Endothelial cell of umbilical vein (primary cell): ENCODE measurements around the gene DLGAP1. TPM values are rescaled to one million over a fixed set of nuclear protein-coding genes. Genes with fewer than 3 reads are reported as not detected.

ENCODE experiments used
- BruUV-seq: library from RNA; stranded (reverse); fragments of 400-500 nt; replicated peaks from 2 replicates; lab custom pipeline; 2021; lab: Mats Ljungman, UMichigan
- CTCF ChIA-PET: fragments of 300-600, 350-600 bp; sonication (Branson Sonifier 250); formaldehyde crosslinking; loops from one replicate; lab custom pipeline; 2021; ENCODE audit warnings: antibody characterized with exemption, inconsistent platforms; lab: Charles Lee
- POLR2A ChIA-PET: fragments of 300-600, 350-600 bp; sonication (Branson Sonifier 250); formaldehyde crosslinking; loops from one replicate; lab custom pipeline; 2021; ENCODE audit warnings: antibody characterized with exemption, inconsistent platforms; lab: Charles Lee
- DNase-seq: peaks from one replicate; pipeline ENCODE4 v3.0.0-alpha.2; 2011; ENCODE audit warnings: low read depth, low spot score
- FAIRE-seq: peaks from 2 replicates; lab custom pipeline; 2011; peaks lifted over from hg19 to GRCh38; lab: Jason Lieb, UNC
- H2AFZ ChIP-seq: 2 replicates; pipeline ENCODE4 v1.6.0; 2012; ENCODE audit warnings: low read depth, low read length, control low read depth, inconsistent platforms
- H3K27ac ChIP-seq: 2 replicates; pipeline ENCODE4 v1.5.1; 2011; ENCODE audit warnings: low read depth, mild to moderate bottlenecking, control low read depth, low read length, moderate library complexity; ENCODE audit not compliant: insufficient read depth
- H3K27me3 ChIP-seq, 2 experiments: 2 replicates each; pipeline versions ENCODE4 v1.6.0 to v1.6.1; 2011; ENCODE audit warnings: low read length in 2 of 2, mixed read lengths in 1 of 2; ENCODE audit not compliant: control insufficient read depth in 2 of 2, insufficient read depth in 2 of 2
- H3K36me3 ChIP-seq, 2 experiments: 2 replicates in 1 of 2; 3 replicates in 1 of 2; pipeline ENCODE4 v1.5.1; 2011; ENCODE audit warnings: low read length in 2 of 2, mild to moderate bottlenecking in 1 of 2, moderate library complexity in 1 of 2; ENCODE audit not compliant: control insufficient read depth in 2 of 2, insufficient read depth in 2 of 2; ENCODE audit errors: extremely low read depth in 1 of 2
- H3K4me1 ChIP-seq: 3 replicates; pipeline ENCODE4 v1.5.1; 2011; ENCODE audit warnings: mild to moderate bottlenecking, low read length; ENCODE audit not compliant: control insufficient read depth, insufficient read depth; ENCODE audit errors: extremely low read depth
- H3K4me2 ChIP-seq: 2 replicates; pipeline ENCODE4 v1.6.1; 2011; ENCODE audit warnings: low read length, control low read depth, mixed read lengths; ENCODE audit not compliant: insufficient read depth
- H3K4me3 ChIP-seq, 3 experiments: fragments of 200-600 bp in 1 of 3; sonication (generic), shearing (Covaris generic) in 1 of 3; replicated peaks in 1 of 3; 2 replicates each; pipeline ENCODE4 v1.5.1; 2011 to 2016; ENCODE audit warnings: control low read depth in 3 of 3, low read length in 3 of 3, mild to moderate bottlenecking in 2 of 3, inconsistent platforms in 1 of 3, low read depth in 1 of 3, moderate library complexity in 1 of 3; ENCODE audit not compliant: insufficient read depth in 1 of 3
- H3K79me2 ChIP-seq: 2 replicates; pipeline ENCODE4 v1.6.0; 2012; ENCODE audit warnings: low read length, inconsistent platforms; ENCODE audit not compliant: control insufficient read depth, insufficient read depth
- H3K9ac ChIP-seq: replicated peaks from 2 replicates; pipeline ENCODE3; 2011; ENCODE audit warnings: low read length, control low read depth; ENCODE audit not compliant: insufficient read depth; ENCODE audit errors: extremely low read depth
- H3K9me1 ChIP-seq: replicated peaks from 3 replicates; pipeline ENCODE4 v1.6.0; 2011; ENCODE audit warnings: mild to moderate bottlenecking, low read length; ENCODE audit not compliant: control insufficient read depth, insufficient read depth; ENCODE audit errors: extremely low read depth
- H3K9me3 ChIP-seq: replicated peaks from 2 replicates; pipeline ENCODE4 v1.5.1; 2012; ENCODE audit warnings: low read length, inconsistent platforms; ENCODE audit not compliant: control insufficient read depth, insufficient read depth
- H4K20me1 ChIP-seq: replicated peaks from 2 replicates; pipeline ENCODE3; 2011; ENCODE audit warnings: mild to moderate bottlenecking, low read length; ENCODE audit not compliant: control insufficient read depth, insufficient read depth; ENCODE audit errors: extremely low read depth
- CTCF ChIP-seq, 2 donors: IDR thresholded peaks; 1 replicate in 1 of 2; 2 replicates in 1 of 2; pipeline ENCODE4 v1.5.1; 2011; ENCODE audit warnings: low read length in 2 of 2, mild to moderate bottlenecking in 2 of 2, moderate library complexity in 2 of 2, control low read depth in 1 of 2, inconsistent platforms in 1 of 2, low read depth in 1 of 2; ENCODE audit not compliant: insufficient read depth in 1 of 2; ENCODE audit errors: extremely low read depth in 1 of 2
- POLR2A ChIP-seq: IDR thresholded peaks from 2 replicates; pipeline ENCODE4 v1.6.1; 2012; ENCODE audit warnings: low read depth, mild to moderate bottlenecking, control low read depth, low read length
- POLR2AphosphoS5 ChIP-seq: IDR thresholded peaks from 2 replicates; pipeline ENCODE4 v1.6.1; 2012; ENCODE audit warnings: low read depth, mild to moderate bottlenecking, control low read depth, low read length, moderate library complexity; ENCODE audit not compliant: insufficient read depth
- dilution Hi-C: fragments of 300-500 bp; cut with MboI; formaldehyde crosslinking; loops from one replicate; pipeline ENCODE4 v1.15.0; 2019; ENCODE audit warnings: low sequenced_read_pairs; ENCODE audit not compliant: extremely low pct_ligation_motif_present
- intact Hi-C: fragments of 100-400 bp; cut with micrococcal nuclease; formaldehyde crosslinking; loops from one replicate; pipeline ENCODE4 v1.10.0; 2022
- polyA plus RNA-seq, 4 experiments: library from polyadenylated mRNA; depleted of rRNA in 3 of 4; stranded (reverse) in 3 of 4; unstranded in 1 of 4; fragments of >200 nt; gene quantifications; 2 replicates each; pipeline versions ENCODE4 v1.2.1 to v1.2.3, GENCODE V29; 2011 to 2012; ENCODE audit warnings: missing spikeins in 1 of 4
- total RNA-seq: library from RNA; stranded (reverse); gene quantifications from 2 replicates; pipeline ENCODE4 v1.2.3, GENCODE V29; 2021

Gene DLGAP1
- total and polyA plus RNA-seq, 2 donors (not counting 3 experiments of a cell fraction or from before 2014, with no cell fraction given), result 0.04 TPM; not detected in 1

- peak overlapping the region; percentile 1 for H3K27ac ChIP-seq
- peaks cover 75% of the 10 kb centered on the region for H3K79me2 ChIP-seq
- H3K9me3 ChIP-seq, result no peaks in the 10 kb centered on the region
- no peak for TF ChIP-seq POLR2A
- TF ChIP-seq POLR2AphosphoS5, result no peak
- TF ChIP-seq CTCF (IDR thresholded peaks at IDR 0.05; ENCODE audit: extremely low read depth in 1 of 2, insufficient read depth in 1 of 2, low read depth in 1 of 2, low read length in 2 of 2), result no peak
- intact Hi-C loops (no loop called here), dilution Hi-C loops (loop anchor here (25.0 kb wide), 1 partner anchor 194 kb away; the partner anchor contains the start of gene MYL12B)
- H2AFZ ChIP-seq, result no peak overlapping the region
- H3K9me1 ChIP-seq, result no peaks in the 10 kb centered on the region
- ChIA-PET POLR2A (interaction anchor here (3.1 kb wide), 1 partner anchor 9 kb away, joined by 14 read pairs; no protein-coding TSS in a partner anchor), CTCF (interaction anchor here (0.9 to 6.0 kb wide), 5 partner anchors 10 to 210 kb away, joined by 3 to 56 read pairs (median 19); no protein-coding TSS in a partner anchor)
- H3K4me1 ChIP-seq, result peaks cover 54% of the 10 kb centered on the region
- no peaks in the 10 kb centered on the region for H3K27me3 ChIP-seq
- no TSS peak for BruUV-seq
- DNase-seq (no peak), FAIRE-seq (no peak)
- H3K36me3 ChIP-seq, result peaks cover 18 to 31% of the 10 kb centered on the region in 2 experiments
- no peak overlapping the region for H3K9ac ChIP-seq
- H3K4me3 ChIP-seq, result no peak overlapping the region
- H3K4me2 ChIP-seq, result no peak overlapping the region
- no peaks in the 10 kb centered on the region for H4K20me1 ChIP-seq
Measured at GRCh38 chr18:3456686-3457069, 998.4 kb downstream of the DLGAP1 start.
